ENCODE results near the gene PHETA2. TPM values are rescaled to one million over a fixed set of nuclear protein-coding genes. Genes with fewer than 3 reads are reported as not detected.
"Not testable (repeated sequence)": the region's sequence is repeated elsewhere in the genome, so short reads cannot be mapped to it uniquely, and the experiment has no call there.

Gene PHETA2
- total RNA-seq, 1 donor from 2014 or later: 19.8 TPM

GRCh38 chr22:42068291-42068690, 5.8 kb upstream of the PHETA2 start:
- no peak overlapping the region for H3K4me3 ChIP-seq (ENCODE audit: low read length in 3 of 3)
- H3K9me3 ChIP-seq (ENCODE audit: control insufficient read depth in 3 of 3, low read length in 3 of 3): no peaks in the 10 kb centered on the region
- peaks cover 19 to 25% (median 20%) of the 10 kb centered on the region in 3 donors for H3K4me1 ChIP-seq (ENCODE audit: control insufficient read depth in 3 of 3, insufficient read depth in 3 of 3, low read length in 3 of 3)
- no peak overlapping the region for H3K9ac ChIP-seq (ENCODE audit: low read depth in 1 of 3, low read length in 3 of 3)
- H3K36me3 ChIP-seq (ENCODE audit: control insufficient read depth in 3 of 3, insufficient read depth in 3 of 3, low read length in 3 of 3): peaks cover 35 to 38% (median 36%) of the 10 kb centered on the region in 3 donors
- no peak overlapping the region for H3K27ac ChIP-seq (ENCODE audit: low read depth, low read length)
- no peaks in the 10 kb centered on the region for H3K27me3 ChIP-seq (ENCODE audit: control insufficient read depth in 3 of 3, insufficient read depth in 3 of 3, low read length in 3 of 3)

- Histone ChIP-seq H3K4me3 (ENCODE audit: low read length in 3 of 3) (peak overlapping the region; percentile 73 to 94 (median 87)), H3K9ac (ENCODE audit: low read depth in 1 of 3, low read length in 3 of 3) (peak overlapping the region; percentile 79 to 93 (median 89)), H3K4me1 (ENCODE audit: control insufficient read depth in 3 of 3, insufficient read depth in 3 of 3, low read length in 3 of 3) (peaks cover 24 to 30% (median 27%) of the 10 kb centered on the region in 3 donors)
Observed at GRCh38 chr22:42069801-42070516, 4.1 kb upstream of the PHETA2 start.

GRCh38 chr22:42070517-42071422, 3.3 kb upstream of the PHETA2 start, which contains the start of gene NAGA:
TSS of gene NAGA (minus strand) at chr22:42070812. CDS start at chr22:42070297, 515 bp downstream.
- Histone ChIP-seq H3K4me1 (ENCODE audit: control insufficient read depth in 3 of 3, insufficient read depth in 3 of 3, low read length in 3 of 3) (peaks cover 24 to 32% (median 31%) of the 10 kb centered on the region in 3 donors), H3K9me3 (ENCODE audit: control insufficient read depth in 3 of 3, low read length in 3 of 3) (no peaks in the 10 kb centered on the region)

More at GRCh38 chr22:42069801-42070516, 4.1 kb upstream of the PHETA2 start:
- Histone ChIP-seq H3K27ac (ENCODE audit: low read depth, low read length) (peak overlapping the region; percentile 79), H3K27me3 (ENCODE audit: control insufficient read depth in 3 of 3, insufficient read depth in 3 of 3, low read length in 3 of 3) (no peaks in the 10 kb centered on the region), H3K9me3 (ENCODE audit: control insufficient read depth in 3 of 3, low read length in 3 of 3) (no peaks in the 10 kb centered on the region), H3K36me3 (ENCODE audit: control insufficient read depth in 3 of 3, insufficient read depth in 3 of 3, low read length in 3 of 3) (peaks cover 32 to 35% (median 34%) of the 10 kb centered on the region in 3 donors)

GRCh38 chr22:42071508-42071907, 2.5 kb upstream of the PHETA2 start:
- Histone ChIP-seq H3K4me3 (ENCODE audit: low read length in 3 of 3) (peak overlapping the region; percentile 73 to 94 (median 87)), H3K36me3 (ENCODE audit: control insufficient read depth in 3 of 3, insufficient read depth in 3 of 3, low read length in 3 of 3) (peaks cover 18 to 23% (median 20%) of the 10 kb centered on the region in 3 donors), H3K4me1 (ENCODE audit: control insufficient read depth in 3 of 3, insufficient read depth in 3 of 3, low read length in 3 of 3) (peaks cover 24 to 32% (median 31%) of the 10 kb centered on the region in 3 donors), H3K27ac (ENCODE audit: low read depth, low read length) (peak overlapping the region; percentile 79), H3K9ac (ENCODE audit: low read depth in 1 of 3, low read length in 3 of 3) (peak overlapping the region; percentile 79 to 89 (median 88))
- not testable (repeated sequence) for H3K27me3 ChIP-seq (ENCODE audit: control insufficient read depth in 3 of 3, insufficient read depth in 3 of 3, low read length in 3 of 3); H3K9me3 ChIP-seq (ENCODE audit: control insufficient read depth in 3 of 3, low read length in 3 of 3)

More at GRCh38 chr22:42070517-42071422, 3.3 kb upstream of the PHETA2 start, which contains the start of gene NAGA:
- Histone ChIP-seq H3K27me3 (ENCODE audit: control insufficient read depth in 3 of 3, insufficient read depth in 3 of 3, low read length in 3 of 3) (no peaks in the 10 kb centered on the region), H3K36me3 (ENCODE audit: control insufficient read depth in 3 of 3, insufficient read depth in 3 of 3, low read length in 3 of 3) (peaks cover 24 to 30% (median 27%) of the 10 kb centered on the region in 3 donors), H3K27ac (ENCODE audit: low read depth, low read length) (peak within 1 kb of the TSS; percentile 79), H3K4me3 (ENCODE audit: low read length in 3 of 3) (peak within 1 kb of the TSS; percentile 73 to 94 (median 87)), H3K9ac (ENCODE audit: low read depth in 1 of 3, low read length in 3 of 3) (peak within 1 kb of the TSS; percentile 79 to 93 (median 89))

GRCh38 chr22:42072606-42073330, 1.3 kb upstream of the PHETA2 start:
- Histone ChIP-seq H3K4me3 (ENCODE audit: low read length in 3 of 3) (no peak overlapping the region), H3K9me3 (ENCODE audit: control insufficient read depth in 3 of 3, low read length in 3 of 3) (no peaks in the 10 kb centered on the region), H3K9ac (ENCODE audit: low read depth in 1 of 3, low read length in 3 of 3) (no peak overlapping the region), H3K27ac (ENCODE audit: low read depth, low read length) (no peak overlapping the region), H3K36me3 (ENCODE audit: control insufficient read depth in 3 of 3, insufficient read depth in 3 of 3, low read length in 3 of 3) (peaks cover 6 to 15% (median 14%) of the 10 kb centered on the region in 3 donors), H3K27me3 (ENCODE audit: control insufficient read depth in 3 of 3, insufficient read depth in 3 of 3, low read length in 3 of 3) (no peaks in the 10 kb centered on the region), H3K4me1 (ENCODE audit: control insufficient read depth in 3 of 3, insufficient read depth in 3 of 3, low read length in 3 of 3) (peaks cover 26 to 37% (median 36%) of the 10 kb centered on the region in 3 donors)

GRCh38 chr22:42073621-42074041, 417 bp upstream of the PHETA2 start:
- H3K27me3 ChIP-seq (ENCODE audit: control insufficient read depth in 3 of 3, insufficient read depth in 3 of 3, low read length in 3 of 3): no peaks in the 10 kb centered on the region
- no peaks in the 10 kb centered on the region for H3K9me3 ChIP-seq (ENCODE audit: control insufficient read depth in 3 of 3, low read length in 3 of 3)
- H3K36me3 ChIP-seq (ENCODE audit: control insufficient read depth in 3 of 3, insufficient read depth in 3 of 3, low read length in 3 of 3): peaks cover 0 to 10% (median 6%) of the 10 kb centered on the region in 3 donors
- peaks cover 35 to 46% (median 44%) of the 10 kb centered on the region in 3 donors for H3K4me1 ChIP-seq (ENCODE audit: control insufficient read depth in 3 of 3, insufficient read depth in 3 of 3, low read length in 3 of 3)
- peak overlapping the region; percentile 68 to 85 (median 82) for H3K9ac ChIP-seq (ENCODE audit: low read depth in 1 of 3, low read length in 3 of 3)
- peak overlapping the region; percentile 71 for H3K27ac ChIP-seq (ENCODE audit: low read depth, low read length)
- peak overlapping the region; percentile 38 to 79 (median 69) for H3K4me3 ChIP-seq (ENCODE audit: low read length in 3 of 3)

- Histone ChIP-seq H3K27ac (ENCODE audit: low read depth, low read length) (peak overlapping the region; percentile 71), H3K4me1 (ENCODE audit: control insufficient read depth in 3 of 3, insufficient read depth in 3 of 3, low read length in 3 of 3) (peaks cover 33 to 44% (median 41%) of the 10 kb centered on the region in 3 donors), H3K27me3 (ENCODE audit: control insufficient read depth in 3 of 3, insufficient read depth in 3 of 3, low read length in 3 of 3) (no peaks in the 10 kb centered on the region), H3K36me3 (ENCODE audit: control insufficient read depth in 3 of 3, insufficient read depth in 3 of 3, low read length in 3 of 3) (peaks cover 0 to 8% (median 6%) of the 10 kb centered on the region in 3 donors), H3K4me3 (ENCODE audit: low read length in 3 of 3) (peak overlapping the region; percentile 38 to 79 (median 69)), H3K9me3 (ENCODE audit: control insufficient read depth in 3 of 3, low read length in 3 of 3) (no peaks in the 10 kb centered on the region), H3K9ac (ENCODE audit: low read depth in 1 of 3, low read length in 3 of 3) (peak overlapping the region; percentile 68 to 85 (median 82))
Observed at GRCh38 chr22:42074846-42075676, 1.0 kb downstream of the PHETA2 start.

- Histone ChIP-seq H3K9me3 (ENCODE audit: control insufficient read depth in 3 of 3, low read length in 3 of 3) (no peaks in the 10 kb centered on the region), H3K4me1 (ENCODE audit: control insufficient read depth in 3 of 3, insufficient read depth in 3 of 3, low read length in 3 of 3) (peaks cover 30 to 42% (median 37%) of the 10 kb centered on the region in 3 donors), H3K36me3 (ENCODE audit: control insufficient read depth in 3 of 3, insufficient read depth in 3 of 3, low read length in 3 of 3) (peaks cover 0 to 12% (median 10%) of the 10 kb centered on the region in 3 donors), H3K27ac (ENCODE audit: low read depth, low read length) (peak overlapping the region; percentile 100), H3K27me3 (ENCODE audit: control insufficient read depth in 3 of 3, insufficient read depth in 3 of 3, low read length in 3 of 3) (no peaks in the 10 kb centered on the region), H3K4me3 (ENCODE audit: low read length in 3 of 3) (no peak overlapping the region), H3K9ac (ENCODE audit: low read depth in 1 of 3, low read length in 3 of 3) (no peak overlapping the region)
Observed at GRCh38 chr22:42076764-42077485, 2.9 kb downstream of the PHETA2 start.
